Thyroid gland (tissue), 4 donors: Measurements from ENCODE around the gene PADI6. TPM values are rescaled to one million over a fixed set of nuclear protein-coding genes. Genes with fewer than 3 reads are reported as not detected.

Experiments used
- DNase-seq, 2 donors: peaks; one replicate each; pipeline ENCODE4 v3.0.0-alpha.2; 2019
- H3K27ac ChIP-seq, 3 donors: fragments of 200-600 bp; sonication (generic); 1 replicate in 2 of 3; 2 replicates in 1 of 3; pipeline ENCODE4 v1.5.1; 2016 to 2019; ENCODE audit warnings: mild to moderate bottlenecking in 1 of 3, moderate library complexity in 1 of 3
- H3K27me3 ChIP-seq: fragments of 200-600 bp; sonication (generic); one replicate; pipeline ENCODE4 v1.5.1; 2019
- H3K36me3 ChIP-seq, 2 donors: fragments of 200-600 bp; sonication (generic); one replicate each; pipeline ENCODE4 v1.5.1; 2016 to 2019
- H3K4me1 ChIP-seq, 2 donors: fragments of 200-600 bp; sonication (generic); one replicate each; pipeline ENCODE4 v1.5.1; 2017 to 2019
- H3K4me3 ChIP-seq, 3 donors: fragments of 200-600 bp; sonication (generic); replicated peaks in 1 of 3; 1 replicate in 2 of 3; 2 replicates in 1 of 3; pipeline ENCODE4 v1.5.1; 2016; ENCODE audit warnings: mild to moderate bottlenecking in 1 of 3
- H3K9me3 ChIP-seq: fragments of 200-600 bp; sonication (generic); one replicate; pipeline ENCODE4 v1.5.1; 2017
- POLR2A ChIP-seq, 2 donors: fragments of 450-650 bp; IDR thresholded peaks; one replicate each; pipeline ENCODE4 v1.6.1; 2017; ENCODE audit warnings: antibody characterized with exemption in 2 of 2, mild to moderate bottlenecking in 2 of 2, moderate library complexity in 1 of 2
- WGBS, 2 donors: methylation state at CpG; one replicate each; pipeline ENCODE4 v1.1.5; 2017; 5-methylcytosine and 5-hydroxymethylcytosine counted together
- intact Hi-C: fragments of 100-400 bp; cut with DNase I; formaldehyde crosslinking; loops from one replicate; pipeline ENCODE4 v1.15.1; 2023
- total RNA-seq, 4 donors: library from RNA; depleted of rRNA; stranded (reverse); fragments of >200 nt; gene quantifications; one replicate each; pipeline ENCODE4 v1.2.3, GENCODE V29; 2016
- TF ChIP-seq, protein P1 (sequence below), 6 experiments: fragments of 200-600 bp in 3 of 6; fragments of 450-650 bp in 3 of 6; sonication (generic) in 3 of 6; IDR thresholded peaks; one replicate each; pipeline ENCODE4 v1.5.1; 2016 to 2019; ENCODE audit warnings: antibody characterized with exemption in 6 of 6, mild to moderate bottlenecking in 2 of 6, inconsistent platforms in 1 of 6, moderate library complexity in 1 of 6

PADI6 gene
- total RNA-seq, 4 donors from 2014 or later: not detected

- Histone ChIP-seq H3K4me3 (no peak overlapping the region), H3K27ac (no peak overlapping the region), H3K4me1 (no peaks in the 10 kb centered on the region), H3K9me3 (no peaks in the 10 kb centered on the region), H3K27me3 (no peaks in the 10 kb centered on the region), H3K36me3 (no peaks in the 10 kb centered on the region)
- intact Hi-C loops: no loop called here
- TF ChIP-seq, protein P1, sequence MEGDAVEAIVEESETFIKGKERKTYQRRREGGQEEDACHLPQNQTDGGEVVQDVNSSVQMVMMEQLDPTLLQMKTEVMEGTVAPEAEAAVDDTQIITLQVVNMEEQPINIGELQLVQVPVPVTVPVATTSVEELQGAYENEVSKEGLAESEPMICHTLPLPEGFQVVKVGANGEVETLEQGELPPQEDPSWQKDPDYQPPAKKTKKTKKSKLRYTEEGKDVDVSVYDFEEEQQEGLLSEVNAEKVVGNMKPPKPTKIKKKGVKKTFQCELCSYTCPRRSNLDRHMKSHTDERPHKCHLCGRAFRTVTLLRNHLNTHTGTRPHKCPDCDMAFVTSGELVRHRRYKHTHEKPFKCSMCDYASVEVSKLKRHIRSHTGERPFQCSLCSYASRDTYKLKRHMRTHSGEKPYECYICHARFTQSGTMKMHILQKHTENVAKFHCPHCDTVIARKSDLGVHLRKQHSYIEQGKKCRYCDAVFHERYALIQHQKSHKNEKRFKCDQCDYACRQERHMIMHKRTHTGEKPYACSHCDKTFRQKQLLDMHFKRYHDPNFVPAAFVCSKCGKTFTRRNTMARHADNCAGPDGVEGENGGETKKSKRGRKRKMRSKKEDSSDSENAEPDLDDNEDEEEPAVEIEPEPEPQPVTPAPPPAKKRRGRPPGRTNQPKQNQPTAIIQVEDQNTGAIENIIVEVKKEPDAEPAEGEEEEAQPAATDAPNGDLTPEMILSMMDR (IDR thresholded peaks at IDR 0.05): no peak
- TF ChIP-seq POLR2A (IDR thresholded peaks at IDR 0.05): no peak
- no peak for DNase-seq
- WGBS, 2 donors: 51 to 59% methylated on average over 5 to 6 of the region's 10 CpGs
Measured at GRCh38 chr1:17392199-17392740, 20.3 kb downstream of the PADI6 start.

DNA sequence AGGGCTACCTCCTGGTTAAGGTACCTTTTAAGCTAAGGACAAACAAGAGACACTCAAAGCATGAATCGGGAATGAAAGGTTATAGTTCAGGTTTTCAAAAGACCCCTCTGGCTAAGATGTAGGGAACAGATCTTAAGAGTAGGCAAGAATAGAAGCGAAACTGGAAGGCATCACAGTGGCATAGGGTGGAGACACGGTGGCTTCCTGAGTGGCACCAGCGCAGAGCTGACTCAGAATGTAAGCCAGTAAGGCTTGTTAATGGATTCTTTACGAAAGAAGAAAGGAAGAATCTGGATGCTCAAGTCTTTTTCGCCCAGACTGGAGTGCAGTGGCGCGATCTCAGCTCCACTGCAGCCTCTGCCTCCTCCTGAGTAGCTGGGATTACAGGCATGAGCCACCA lies 21.2 kb downstream of the PADI6 start:
- intact Hi-C loops: no loop called here
- no peaks in the 10 kb centered on the region for H3K9me3 ChIP-seq
- no peak for DNase-seq
- H3K4me3 ChIP-seq: no peak overlapping the region
- H3K36me3 ChIP-seq: no peaks in the 10 kb centered on the region
- TF ChIP-seq, protein P1 (IDR thresholded peaks at IDR 0.05): no peak
- no peak for TF ChIP-seq POLR2A (IDR thresholded peaks at IDR 0.05)
- no peaks in the 10 kb centered on the region for H3K4me1 ChIP-seq
- H3K27ac ChIP-seq: no peak overlapping the region
- H3K27me3 ChIP-seq: no peaks in the 10 kb centered on the region
- 63 to 77% methylated on average over 8 of the region's 8 CpGs for WGBS, 2 donors

DNA sequence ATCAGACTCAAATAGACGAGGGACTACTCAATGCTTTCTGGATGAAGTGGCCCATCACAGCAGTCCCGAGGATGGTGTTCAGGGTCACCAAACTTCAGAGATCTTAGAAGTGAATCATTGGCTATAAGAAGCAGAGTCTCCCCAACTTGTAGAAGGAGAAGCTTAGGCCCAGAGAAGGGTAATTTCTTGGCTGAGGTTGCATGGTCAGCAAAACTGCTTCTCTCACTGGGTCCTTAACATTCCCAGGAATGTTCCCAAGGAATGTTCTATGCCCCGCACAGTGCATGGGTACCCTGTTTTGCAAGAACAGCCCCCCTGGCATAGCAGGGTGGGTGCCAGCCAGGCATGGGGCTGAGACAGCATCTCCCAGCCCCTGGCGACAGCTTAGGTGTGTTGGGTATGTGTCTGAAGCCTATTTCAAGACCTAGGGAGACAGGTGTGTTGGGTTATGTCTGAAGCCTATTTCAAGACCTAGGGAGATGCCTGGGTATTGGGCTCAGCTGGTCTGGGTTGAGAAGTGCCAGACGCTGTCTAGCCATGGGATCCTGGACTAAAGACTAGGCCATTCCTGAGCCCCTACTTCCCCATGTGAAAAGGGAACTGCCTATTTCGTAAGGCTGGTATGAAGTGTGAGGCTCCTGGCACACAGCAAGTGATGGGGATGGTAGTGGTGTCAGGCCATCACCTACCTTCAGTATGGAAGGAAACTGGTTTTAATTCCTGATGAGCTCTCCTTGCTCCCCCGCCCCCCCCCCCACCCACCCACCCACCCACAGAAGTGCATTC lies 26.1 kb downstream of the PADI6 start:
- TF ChIP-seq, protein P1 (IDR thresholded peaks at IDR 0.05): no peak
- no peak for TF ChIP-seq POLR2A (IDR thresholded peaks at IDR 0.05)
- Histone ChIP-seq H3K36me3 (no peaks in the 10 kb centered on the region), H3K9me3 (no peaks in the 10 kb centered on the region), H3K4me3 (no peak overlapping the region), H3K27ac (no peak overlapping the region), H3K4me1 (no peaks in the 10 kb centered on the region), H3K27me3 (no peaks in the 10 kb centered on the region)
- 71 to 86% methylated on average over 6 to 7 of the region's 7 CpGs for WGBS, 2 donors
- DNase-seq: no peak
- intact Hi-C loops: no loop called here

DNA sequence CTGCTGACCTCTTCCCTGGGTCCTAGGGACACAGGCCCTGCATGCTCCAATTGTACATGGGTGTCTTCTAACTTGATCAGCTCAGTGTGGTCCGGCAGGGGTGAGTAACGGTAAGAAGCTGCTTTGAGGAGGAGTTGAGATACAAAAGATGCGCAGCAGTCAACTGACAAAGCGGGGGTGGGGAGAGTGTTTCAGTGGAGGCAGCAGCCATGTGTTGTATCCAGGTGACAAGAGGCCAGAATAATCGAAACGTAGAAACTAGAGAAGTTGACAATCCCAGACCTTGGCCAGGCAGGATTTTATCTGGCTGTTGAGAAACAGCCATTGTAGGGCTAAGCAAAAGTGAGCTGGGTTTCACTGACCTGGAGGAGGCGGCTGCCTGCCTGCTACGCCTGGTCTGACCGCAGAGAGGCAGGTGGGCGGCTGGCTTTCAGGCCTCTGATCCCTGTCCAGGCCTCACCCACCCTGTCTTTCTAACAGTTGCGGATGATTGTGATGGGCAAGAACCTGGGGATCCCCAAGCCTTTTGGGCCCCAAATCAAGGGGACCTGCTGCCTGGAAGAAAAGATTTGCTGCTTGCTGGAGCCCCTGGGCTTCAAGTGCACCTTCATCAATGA lies 28.8 kb downstream of the PADI6 start:
- intact Hi-C loops: no loop called here
- H3K36me3 ChIP-seq: no peaks in the 10 kb centered on the region
- no peaks in the 10 kb centered on the region for H3K4me1 ChIP-seq
- H3K27ac ChIP-seq: no peak overlapping the region
- H3K4me3 ChIP-seq: no peak overlapping the region
- H3K27me3 ChIP-seq: no peaks in the 10 kb centered on the region
- WGBS, 2 donors: 90 to 92% methylated on average over 11 of the region's 11 CpGs
- H3K9me3 ChIP-seq: no peaks in the 10 kb centered on the region
- no peak for DNase-seq
- TF ChIP-seq, protein P1 (IDR thresholded peaks at IDR 0.05): no peak
- no peak for TF ChIP-seq POLR2A (IDR thresholded peaks at IDR 0.05)

- H3K9me3 ChIP-seq: no peaks in the 10 kb centered on the region
Measured at GRCh38 chr1:17401841-17402240, 29.8 kb downstream of the PADI6 start.

More at GRCh38 chr1:17401841-17402240, 29.8 kb downstream of the PADI6 start:
- H3K27me3 ChIP-seq: no peaks in the 10 kb centered on the region
- H3K27ac ChIP-seq: no peak overlapping the region
- no peak for TF ChIP-seq POLR2A (IDR thresholded peaks at IDR 0.05)
- DNase-seq: no peak
- 54 to 67% methylated on average over 3 to 4 of the region's 4 CpGs for WGBS, 2 donors
- no peaks in the 10 kb centered on the region for H3K36me3 ChIP-seq
- no peaks in the 10 kb centered on the region for H3K4me1 ChIP-seq
- intact Hi-C loops: no loop called here
- H3K4me3 ChIP-seq: no peak overlapping the region
